K562 (cell line): ENCODE measurements around the gene TRPC4. TPM values are rescaled to one million over a fixed set of nuclear protein-coding genes. Genes with fewer than 3 reads are reported as not detected.

Experiments used
- ATAC-seq: fragments of 200-7000 bp; cut with Tn5 transposase; 3 replicates; pipeline ENCODE4 v1.9.1; 2020; ENCODE audit warnings: moderate library complexity
- BruUV-seq: library from RNA; stranded (reverse); fragments of 400-500 nt; replicated peaks from 2 replicates; lab custom pipeline; 2021; lab: Mats Ljungman, UMichigan
- CTCF ChIA-PET: fragments of 300-600 bp; formaldehyde crosslinking; extraction: SDS; loops from one replicate; lab custom pipeline; 2021; ENCODE audit warnings: low intra/inter-chr PET ratio; lab: Yijun Ruan, JAX
- POLR2A ChIA-PET: fragments of 300-600, 350-650 bp; sonication (Branson Sonifier 250); formaldehyde crosslinking; extraction: SDS; loops from one replicate; lab custom pipeline; 2021; ENCODE audit warnings: antibody characterized with exemption, inconsistent platforms; lab: Yijun Ruan, JAX
- DNase-seq, 4 experiments: peaks; one replicate each; pipeline versions ENCODE4 v3.0.0 to v3.0.0-alpha.2; 2011 to 2018; ENCODE audit warnings: low spot score in 3 of 4, mixed read lengths in 3 of 4; ENCODE audit errors: extremely low read depth in 1 of 4
- FAIRE-seq: peaks from 2 replicates; lab custom pipeline; 2011; peaks lifted over from hg19 to GRCh38; lab: Jason Lieb, UNC
- H2AFZ ChIP-seq: 2 replicates; pipeline ENCODE4 v1.6.0; 2011; ENCODE audit warnings: low read depth, low read length, control low read depth, inconsistent platforms
- H3K27ac ChIP-seq: fragments of 200-600 bp; 3 replicates; pipeline ENCODE4 v1.8.0; 2011; ENCODE audit warnings: low read depth, mild to moderate bottlenecking, control low read depth, inconsistent platforms, low read length, moderate library complexity, mixed read lengths; ENCODE audit errors: extremely low read depth
- H3K27me3 ChIP-seq, 2 experiments: fragments of 300-600 bp in 1 of 2; 2 replicates in 1 of 2; 3 replicates in 1 of 2; pipeline versions ENCODE4 v1.6.0 to v1.8.0; 2011; ENCODE audit warnings: inconsistent platforms in 2 of 2, low read length in 2 of 2, mild to moderate bottlenecking in 1 of 2, mixed read lengths in 1 of 2, moderate library complexity in 1 of 2; ENCODE audit not compliant: control insufficient read depth in 2 of 2, insufficient read depth in 2 of 2
- H3K36me3 ChIP-seq: fragments of 300-600 bp; 3 replicates; pipeline ENCODE4 v1.8.0; 2011; ENCODE audit warnings: mild to moderate bottlenecking, low read length, inconsistent platforms; ENCODE audit not compliant: control insufficient read depth, insufficient read depth
- H3K4me1 ChIP-seq, 2 experiments: fragments of 200-600 bp in 1 of 2; replicated peaks in 1 of 2; 2 replicates in 1 of 2; 3 replicates in 1 of 2; pipeline versions ENCODE4 v1.5.1 to v1.8.0; 2011; ENCODE audit warnings: inconsistent platforms in 2 of 2, low read length in 2 of 2, mild to moderate bottlenecking in 1 of 2, mixed read lengths in 1 of 2, moderate library complexity in 1 of 2; ENCODE audit not compliant: control insufficient read depth in 2 of 2, insufficient read depth in 2 of 2
- H3K4me2 ChIP-seq: 2 replicates; pipeline ENCODE4 v1.6.1; 2011; ENCODE audit warnings: low read length, control low read depth, inconsistent platforms, mixed read lengths; ENCODE audit not compliant: insufficient read depth
- H3K4me3 ChIP-seq: fragments of 200-600 bp; sonication (generic), shearing (Covaris generic); 2 replicates; pipeline ENCODE4 v1.5.1; 2016; ENCODE audit warnings: control low read depth, inconsistent platforms
- H3K79me2 ChIP-seq: fragments of 200-600 bp; 3 replicates; pipeline ENCODE4 v1.8.0; 2011; ENCODE audit warnings: low read length, inconsistent platforms; ENCODE audit not compliant: control insufficient read depth, insufficient read depth
- H3K9ac ChIP-seq, 2 experiments: 2 replicates each; pipeline versions ENCODE4 v1.6.0 to v1.6.1; 2011; ENCODE audit warnings: low read depth in 2 of 2, low read length in 2 of 2, control low read depth in 1 of 2, inconsistent platforms in 1 of 2, mild to moderate bottlenecking in 1 of 2, mixed read lengths in 1 of 2; ENCODE audit not compliant: insufficient read depth in 1 of 2
- H3K9me1 ChIP-seq: one replicate; pipeline ENCODE4 v1.6.0; 2011; ENCODE audit warnings: inconsistent platforms, mild to moderate bottlenecking, low read length, moderate library complexity; ENCODE audit not compliant: control insufficient read depth, insufficient read depth
- H3K9me3 ChIP-seq: replicated peaks from 2 replicates; pipeline ENCODE4 v1.5.1; 2011; ENCODE audit warnings: low read depth, low read length, inconsistent platforms; ENCODE audit not compliant: control insufficient read depth, insufficient read depth
- H4K20me1 ChIP-seq: replicated peaks from 2 replicates; pipeline ENCODE4 v1.6.1; 2011; ENCODE audit warnings: low read length, inconsistent platforms, mixed read lengths; ENCODE audit not compliant: control insufficient read depth, insufficient read depth
- CREM ChIP-seq: IDR thresholded peaks from 2 replicates; pipeline ENCODE4 v1.6.1; 2014; ENCODE audit warnings: antibody characterized with exemption, low read depth
- E2F4 ChIP-seq: sonication (generic); formaldehyde crosslinking; IDR thresholded peaks from 2 replicates; pipeline ENCODE4 v1.8.0; 2022; ENCODE audit warnings: mild to moderate bottlenecking, low read depth, missing genetic modification reagents
- EP400 ChIP-seq: fragments of 450-650 bp; IDR thresholded peaks from 2 replicates; pipeline ENCODE4 v1.6.1; 2017; ENCODE audit warnings: antibody characterized with exemption, mild to moderate bottlenecking, moderate library complexity
- FOXK2 ChIP-seq, 2 experiments: fragments of 450-650 bp; IDR thresholded peaks in 1 of 2; conservative IDR thresholded peaks in 1 of 2; 2 replicates each; pipeline ENCODE4 v1.6.1; 2016; ENCODE audit warnings: low read depth in 2 of 2, mild to moderate bottlenecking in 1 of 2
- GATA2 ChIP-seq: sonication (generic); formaldehyde crosslinking; IDR thresholded peaks from 2 replicates; pipeline ENCODE4 v1.4.0; 2020; ENCODE audit warnings: mild to moderate bottlenecking, missing genetic modification reagents
- KAT2B ChIP-seq: IDR thresholded peaks from one replicate; pipeline ENCODE4 v1.6.1; 2012; ENCODE audit warnings: low read depth, mild to moderate bottlenecking, control low read depth, inconsistent platforms, low read length, moderate library complexity
- MLLT1 ChIP-seq, 2 experiments: fragments of 450-650 bp; IDR thresholded peaks; 2 replicates each; pipeline ENCODE4 v1.6.1; 2016
- MTF1 ChIP-seq: fragments of 250-450 bp; sonication (Bioruptor Pico); IDR thresholded peaks from 2 replicates; pipeline ENCODE4 v1.9.0; 2021; ENCODE audit warnings: moderate library complexity, mild to moderate bottlenecking, inconsistent platforms, borderline replicate concordance
- POLR3A ChIP-seq: IDR thresholded peaks from 2 replicates; pipeline ENCODE4 v1.6.1; 2011; ENCODE audit warnings: borderline replicate concordance, mild to moderate bottlenecking, moderate library complexity; ENCODE audit not compliant: insufficient read length, insufficient read depth; ENCODE audit errors: extremely low read depth
- RAD21 ChIP-seq, 2 experiments: fragments of 250-450 bp in 1 of 2; fragments of 450-650 bp in 1 of 2; sonication (Bioruptor Pico) in 1 of 2; formaldehyde crosslinking in 1 of 2; IDR thresholded peaks in 1 of 2; conservative IDR thresholded peaks in 1 of 2; 2 replicates each; pipeline versions ENCODE4 v1.4.0 to v1.8.0; 2020 to 2022; ENCODE audit warnings: mild to moderate bottlenecking in 2 of 2, moderate library complexity in 1 of 2
- RBFOX2 ChIP-seq: fragments of 200-400 bp; formaldehyde crosslinking; IDR thresholded peaks from 2 replicates; pipeline ENCODE4 v1.6.1; 2017; ENCODE audit warnings: low read depth, mild to moderate bottlenecking, low read length, moderate library complexity
- SMARCB1 ChIP-seq: IDR thresholded peaks from 2 replicates; pipeline ENCODE4 v1.6.1; 2011; ENCODE audit warnings: improper control_type of control experiment, low read depth; ENCODE audit not compliant: insufficient read length
- SP2 ChIP-seq: IDR thresholded peaks from 2 replicates; pipeline ENCODE4 v1.6.1; 2011; ENCODE audit warnings: mild to moderate bottlenecking, low read depth, low read length, moderate library complexity; ENCODE audit not compliant: poor library complexity, severe bottlenecking; ENCODE audit errors: extremely low read depth
- SREBF1 ChIP-seq: fragments of 150-350 bp; IDR thresholded peaks from 2 replicates; pipeline ENCODE4 v1.6.1; 2014; ENCODE audit warnings: antibody characterized with exemption, low read depth, low read length, borderline replicate concordance
- ZNF316 ChIP-seq: fragments of 450-650 bp; IDR thresholded peaks from 2 replicates; pipeline ENCODE4 v1.6.1; 2016
- ZNF398 ChIP-seq: fragments of 250-450 bp; sonication (Bioruptor Pico); IDR thresholded peaks from 2 replicates; pipeline ENCODE4 v1.8.0; 2021; ENCODE audit warnings: moderate library complexity, mild to moderate bottlenecking, inconsistent platforms
- WGBS: fragments of 100-300 bp; shearing (Covaris generic); methylation state at CpG from one replicate; pipeline ENCODE4 v1.1.6; 2016; ENCODE audit warnings: low coverage, mixed read lengths; ENCODE audit not compliant: insufficient coverage; ENCODE audit errors: missing lambda C conversion rate; 5-methylcytosine and 5-hydroxymethylcytosine counted together
- in situ Hi-C: fragments of 300-500 bp; cut with MboI; formaldehyde crosslinking; loops from 4 replicates; pipeline ENCODE4 v1.15.0; 2018; ENCODE audit warnings: inconsistent platforms, mixed read lengths
- intact Hi-C: fragments of 100-400 bp; cut with micrococcal nuclease; formaldehyde crosslinking; loops from 2 replicates; pipeline ENCODE4 v1.14.2; 2022
- polyA plus RNA-seq, 8 experiments: library from polyadenylated mRNA; depleted of rRNA in 4 of 8; stranded (reverse) in 5 of 8; unstranded in 3 of 8; fragments of >200 nt; fragmentation: Nextera tagmentation in 2 of 8; fragmentation: Illumina TruSeq in 1 of 8; extraction: Ambion mirVana in 2 of 8; extraction: Trizol in 1 of 8; gene quantifications; 2 replicates each; pipeline versions ENCODE4 v1.2.1 to v1.2.3, GENCODE V29; 2011 to 2014; ENCODE audit warnings: inconsistent platforms in 1 of 8, missing spikeins in 1 of 8
- total RNA-seq, 7 experiments: library from RNA; depleted of rRNA in 6 of 7; stranded (reverse); fragments of >200 nt in 6 of 7; fragmentation: Illumina TruSeq in 2 of 7; extraction: Trizol in 2 of 7; gene quantifications; 2 replicates each; pipeline versions ENCODE4 v1.2.1 to v1.2.3, GENCODE V29; 2011 to 2021; ENCODE audit warnings: low replicate concordance in 1 of 7

The TRPC4 gene
- total and polyA plus RNA-seq, 9 of the 15 experiments (the other 6 are each of a cell fraction or from before 2014, with no cell fraction given) = 0.03 to 0.04 TPM; not detected in 7

GRCh38 chr13:37596805-37597204 lies 272.8 kb downstream of the TRPC4 start:
- Histone ChIP-seq H2AFZ (no peak overlapping the region), H3K4me3 (no peak overlapping the region), H3K27me3 (no peaks in the 10 kb centered on the region), H3K27ac (no peak overlapping the region), H3K36me3 (no peaks in the 10 kb centered on the region), H4K20me1 (no peaks in the 10 kb centered on the region), H3K9ac (no peak overlapping the region), H3K4me2 (no peak overlapping the region), H3K9me3 (no peaks in the 10 kb centered on the region), H3K79me2 (no peaks in the 10 kb centered on the region), H3K9me1 (no peaks in the 10 kb centered on the region), H3K4me1 (no peaks in the 10 kb centered on the region)
- intact Hi-C loops (no loop called here), in situ Hi-C loops (no loop called here)
- DNase-seq = no peak
- ChIA-PET CTCF (interaction anchor here (0.7 kb wide), 1 partner anchor 746 kb away, joined by 3 read pairs; no protein-coding TSS in a partner anchor), POLR2A (no interaction called here)
- BruUV-seq = no TSS peak
- no peak for ATAC-seq
- WGBS = 7% methylated on average over 2 of the region's 3 CpGs
- no peak for FAIRE-seq
- TF ChIP-seq SREBF1 (no peak), MTF1 (no peak), SMARCB1 (no peak), GATA2 (no peak), RBFOX2 (no peak), ZNF398 (CRISPR knock-in tag) (no peak), POLR3A (no peak), E2F4 (CRISPR knock-in tag) (no peak), KAT2B (no peak), ZNF316 (no peak), RAD21 (CRISPR knock-in tag; conservative IDR thresholded peaks at IDR 0.05 in 1 of 2, IDR thresholded peaks at IDR 0.05 in 1 of 2) (no peak), FOXK2 (conservative IDR thresholded peaks at IDR 0.05 in 1 of 2, IDR thresholded peaks at IDR 0.05 in 1 of 2; ENCODE audit: low read depth in 2 of 2) (no peak), MLLT1 (IDR thresholded peaks at IDR 0.05) (no peak), SP2 (no peak), CREM (no peak), EP400 (no peak)
